PC-3 (cell line): Measurements from ENCODE around the gene PIGM. TPM values are rescaled to one million over a fixed set of nuclear protein-coding genes. Genes with fewer than 3 reads are reported as not detected.

ENCODE experiments used
- ATAC-seq: fragments of 200-7000 bp; cut with Tn5 transposase; 2 replicates; pipeline ENCODE4 v1.9.1; 2020; ENCODE audit warnings: mild to moderate bottlenecking, moderate library complexity
- BruUV-seq: library from RNA; stranded (reverse); fragments of 400-500 nt; replicated peaks from 2 replicates; lab custom pipeline; 2021; lab: Mats Ljungman, UMichigan
- CTCF ChIA-PET: fragments of 300-600 bp; sonication (Branson Sonifier 250); formaldehyde crosslinking; loops from one replicate; lab custom pipeline; 2022; ENCODE audit warnings: antibody characterized with exemption; lab: Charles Lee
- POLR2A ChIA-PET: fragments of 300-600 bp; sonication (Branson Sonifier 250); formaldehyde crosslinking; loops from one replicate; lab custom pipeline; 2022; ENCODE audit warnings: antibody characterized with exemption; ENCODE audit not compliant: unreplicated experiment; lab: Charles Lee
- DNase-seq: peaks from one replicate; pipeline ENCODE4 v3.0.0-alpha.2; 2015
- H2AFZ ChIP-seq: fragments of 300-600 bp; sonication (generic); 2 replicates; pipeline ENCODE4 v1.6.0; 2016; ENCODE audit warnings: antibody characterized with exemption, low read length
- H3F3A ChIP-seq: fragments of 300-600 bp; sonication (generic); one replicate; pipeline ENCODE4 v1.6.0; 2017; ENCODE audit warnings: antibody characterized with exemption, low read length, control low read depth, mild to moderate bottlenecking; ENCODE audit not compliant: unreplicated experiment
- H3K27ac ChIP-seq: fragments of 300-600 bp; sonication (generic); 2 replicates; pipeline ENCODE4 v1.5.1; 2016; ENCODE audit warnings: mild to moderate bottlenecking, low read length
- H3K27me3 ChIP-seq: fragments of 300-600 bp; sonication (generic); 2 replicates; pipeline ENCODE4 v1.6.1; 2016; ENCODE audit warnings: low read length, mixed read lengths
- H3K36me3 ChIP-seq: fragments of 300-600 bp; sonication (generic); 2 replicates; pipeline ENCODE4 v1.6.1; 2016; ENCODE audit warnings: low read depth, mixed run types, low read length, mixed read lengths
- H3K4me1 ChIP-seq: fragments of 300-600 bp; sonication (generic); 2 replicates; pipeline ENCODE4 v1.5.1; 2016; ENCODE audit warnings: low read length; ENCODE audit not compliant: insufficient read depth
- H3K4me2 ChIP-seq: fragments of 300-600 bp; sonication (generic); 2 replicates; pipeline ENCODE4 v1.6.0; 2016; ENCODE audit warnings: low read length
- H3K4me3 ChIP-seq: fragments of 300-600 bp; sonication (generic); 2 replicates; pipeline ENCODE4 v1.5.1; 2016; ENCODE audit warnings: mild to moderate bottlenecking, low read length, mixed read lengths
- H3K79me2 ChIP-seq: fragments of 300-600 bp; sonication (generic); 2 replicates; pipeline ENCODE4 v1.6.1; 2017; ENCODE audit warnings: low read length, mixed read lengths
- H3K9ac ChIP-seq: fragments of 300-600 bp; sonication (generic); 2 replicates; pipeline ENCODE4 v1.6.0; 2016; ENCODE audit warnings: mild to moderate bottlenecking, low read length
- H3K9me2 ChIP-seq: fragments of 300-600 bp; sonication (generic); replicated peaks from 2 replicates; pipeline ENCODE4 v1.6.1; 2016; ENCODE audit warnings: mixed run types, low read length, mixed read lengths
- H3K9me3 ChIP-seq: fragments of 300-600 bp; sonication (generic); 2 replicates; pipeline ENCODE4 v1.6.1; 2016; ENCODE audit warnings: low read length, mixed read lengths
- H4K20me1 ChIP-seq: fragments of 300-600 bp; sonication (generic); 2 replicates; pipeline ENCODE4 v1.6.1; 2016; ENCODE audit warnings: low read length, mixed read lengths
- CTCF ChIP-seq: fragments of 300-600 bp; sonication (generic); conservative IDR thresholded peaks from 2 replicates; pipeline ENCODE4 v1.5.1; 2017; ENCODE audit warnings: antibody characterized with exemption, low read depth, mild to moderate bottlenecking, low read length
- EZH2 ChIP-seq: fragments of 300-600 bp; sonication (generic); IDR thresholded peaks from one replicate; pipeline ENCODE4 v1.6.1; 2017; ENCODE audit warnings: antibody characterized with exemption, mild to moderate bottlenecking, low read length; ENCODE audit not compliant: unreplicated experiment
- EZH2phosphoT487 ChIP-seq: fragments of 300-600 bp; sonication (generic); IDR thresholded peaks from 2 replicates; pipeline ENCODE4 v1.6.1; 2018; ENCODE audit warnings: mild to moderate bottlenecking, antibody characterized with exemption, low read length, borderline replicate concordance
- intact Hi-C: fragments of 100-400 bp; cut with micrococcal nuclease; formaldehyde crosslinking; loops from 2 replicates; pipeline ENCODE4 v1.9.0; 2023
- total RNA-seq: library from RNA; depleted of rRNA; stranded (reverse); fragments of >200 nt; gene quantifications from 2 replicates; pipeline ENCODE4 v1.2.3, GENCODE V29; 2014

The PIGM gene
- total RNA-seq, 1 experiment from 2014 or later = 6.9 TPM

- TF ChIP-seq CTCF = no peak
- no peak for TF ChIP-seq EZH2
- no peak for TF ChIP-seq EZH2phosphoT487
- ChIA-PET CTCF (no interaction called here), POLR2A (interaction anchor here (0.6 kb wide), 1 partner anchor 333 kb away, joined by 3 read pairs; no protein-coding TSS in a partner anchor)
- H3K9ac ChIP-seq = peak overlapping the region; percentile 64
- no peaks in the 10 kb centered on the region for H3F3A ChIP-seq
- peak; percentile 42 for DNase-seq
- intact Hi-C loops = no loop called here
- no peaks in the 10 kb centered on the region for H4K20me1 ChIP-seq
- no peaks in the 10 kb centered on the region for H3K9me2 ChIP-seq
- no TSS peak for BruUV-seq
- H3K79me2 ChIP-seq = peaks cover 33% of the 10 kb centered on the region
- no peaks in the 10 kb centered on the region for H3K36me3 ChIP-seq
- peak; percentile 48 for ATAC-seq
- no peak overlapping the region for H3K27ac ChIP-seq
- peaks cover 26% of the 10 kb centered on the region for H3K4me1 ChIP-seq
- H2AFZ ChIP-seq = peak overlapping the region; percentile 94
- H3K4me3 ChIP-seq = peak overlapping the region; percentile 80
- H3K4me2 ChIP-seq = peak overlapping the region; percentile 94
- H3K9me3 ChIP-seq = no peaks in the 10 kb centered on the region
- no peaks in the 10 kb centered on the region for H3K27me3 ChIP-seq
These were observed 503 bp upstream of the PIGM start for GRCh38 chr1:160032165-160032820.

GRCh38 chr1:160030657-160031364, 979 bp downstream of the PIGM start:
- peak overlapping the region; percentile 80 for H3K4me3 ChIP-seq
- ChIA-PET CTCF (interaction anchor here (1.5 to 1.6 kb wide), 2 partner anchors 23 to 232 kb away, joined by 3 to 7 read pairs; no protein-coding TSS in a partner anchor), POLR2A (interaction anchor here (0.6 to 0.7 kb wide), 2 partner anchors 159 to 636 kb away, joined by 4 to 6 read pairs; no protein-coding TSS in a partner anchor)
- peak overlapping the region; percentile 94 for H3K4me2 ChIP-seq
- ATAC-seq (peak; percentile 12), DNase-seq (peak; percentile 36)
- no peaks in the 10 kb centered on the region for H3K9me2 ChIP-seq
- H2AFZ ChIP-seq = peak overlapping the region; percentile 94
- H3K9ac ChIP-seq = peak overlapping the region; percentile 64
- H3K27me3 ChIP-seq = no peaks in the 10 kb centered on the region
- H3K27ac ChIP-seq = no peak overlapping the region
- intact Hi-C loops = loop anchor here (1.0 kb wide), 1 partner anchor 70 kb away; no protein-coding TSS in a partner anchor
- H3K36me3 ChIP-seq = no peaks in the 10 kb centered on the region
- no peaks in the 10 kb centered on the region for H3K9me3 ChIP-seq
- H3K79me2 ChIP-seq = peaks cover 33% of the 10 kb centered on the region
- TSS peak; percentile 43 for BruUV-seq
- no peaks in the 10 kb centered on the region for H4K20me1 ChIP-seq
- H3K4me1 ChIP-seq = peaks cover 26% of the 10 kb centered on the region
- TF ChIP-seq CTCF (no peak), EZH2phosphoT487 (no peak), EZH2 (no peak)
- no peaks in the 10 kb centered on the region for H3F3A ChIP-seq
